GM18499 (cell line): Measurements from ENCODE around the gene TRIM22.

ENCODE experiments used
- ATAC-seq: cut with Tn5 transposase; IDR thresholded peaks from one replicate; pipeline ENCODE4 v1.9.1; 2021; ENCODE audit warnings: moderate number of reproducible peaks; ENCODE audit not compliant: insufficient read depth, unreplicated experiment

TRIM22 gene

GRCh38 chr11:5737091-5737490 lies 47.5 kb downstream of the TRIM22 start:
- no peak for ATAC-seq

GRCh38 chr11:5737670-5738392 lies 48.2 kb downstream of the TRIM22 start:
- ATAC-seq, result no peak

- ATAC-seq, result no peak
Measured at GRCh38 chr11:5738431-5738830, 48.8 kb downstream of the TRIM22 start.

GRCh38 chr11:5746614-5747013 lies 57.0 kb downstream of the TRIM22 start:
- ATAC-seq, result no peak

- no peak for ATAC-seq
Measured at GRCh38 chr11:5749836-5750235, 60.2 kb downstream of the TRIM22 start.

- no peak for ATAC-seq
Measured at GRCh38 chr11:5753943-5754342, 64.4 kb downstream of the TRIM22 start, which contains the start of gene OR52N4. Gene OR52N4, plus strand, starts transcription at chr11:5754243. Its CDS starts 498 bp downstream, at chr11:5754741.
